Endodermal cell (in vitro differentiated cells): ENCODE measurements around the gene NRARP. TPM values are rescaled to one million over a fixed set of nuclear protein-coding genes. Genes with fewer than 3 reads are reported as not detected.
A peak's percentile ranks its signal among the peaks of the same experiment; 100 is the strongest.

Experiments
- DNase-seq: peaks from one replicate; pipeline ENCODE4 v3.0.0-alpha.2; 2017
- H3K27ac ChIP-seq: 2 replicates; pipeline ENCODE4 v1.5.1; 2013; ENCODE audit warnings: mild to moderate bottlenecking, low read depth, low read length, moderate library complexity
- H3K27me3 ChIP-seq: 2 replicates; pipeline ENCODE4 v1.6.1; 2013; ENCODE audit warnings: mild to moderate bottlenecking, low read length, moderate library complexity; ENCODE audit not compliant: insufficient read depth, control insufficient read depth, poor library complexity, severe bottlenecking
- H3K36me3 ChIP-seq: 2 replicates; pipeline ENCODE4 v1.7.0; 2013; ENCODE audit warnings: mild to moderate bottlenecking, low read length, moderate library complexity; ENCODE audit not compliant: control insufficient read depth, insufficient read depth
- H3K4me1 ChIP-seq: one replicate; pipeline ENCODE4 v1.7.0; 2013; ENCODE audit warnings: low read length; ENCODE audit not compliant: control insufficient read depth, insufficient read depth
- H3K4me3 ChIP-seq: 2 replicates; pipeline ENCODE4 v1.5.1; 2013; ENCODE audit warnings: mild to moderate bottlenecking, low read length, moderate library complexity
- H3K9ac ChIP-seq: 2 replicates; pipeline ENCODE4 v1.6.1; 2013; ENCODE audit warnings: mild to moderate bottlenecking, low read length, moderate library complexity; ENCODE audit not compliant: poor library complexity, severe bottlenecking; ENCODE audit errors: extremely low read depth
- H3K9me3 ChIP-seq: 2 replicates; pipeline ENCODE4 v1.6.1; 2013; ENCODE audit warnings: mild to moderate bottlenecking, low read length, moderate library complexity; ENCODE audit not compliant: control insufficient read depth
- H3K27ac Mint-ChIP-seq: 2 replicates; pipeline ENCODE4 v1.8.0; 2020; ENCODE audit warnings: mixed read lengths
- H3K27me3 Mint-ChIP-seq: 2 replicates; pipeline ENCODE4 v1.8.0; 2021; ENCODE audit warnings: mild to moderate bottlenecking, mixed read lengths; ENCODE audit not compliant: insufficient read depth
- H3K36me3 Mint-ChIP-seq: 2 replicates; pipeline ENCODE4 v1.8.0; 2020; ENCODE audit warnings: low read depth, mixed read lengths
- H3K4me1 Mint-ChIP-seq: 2 replicates; pipeline ENCODE4 v1.8.0; 2020; ENCODE audit warnings: mixed read lengths
- H3K4me3 Mint-ChIP-seq: 2 replicates; pipeline ENCODE4 v1.8.0; 2020; ENCODE audit warnings: mild to moderate bottlenecking, moderate library complexity, mixed read lengths
- H3K9me3 Mint-ChIP-seq: 2 replicates; pipeline ENCODE4 v1.8.0; 2020; ENCODE audit warnings: mild to moderate bottlenecking, mixed read lengths
- WGBS, 2 experiments: methylation state at CpG; one replicate each; pipeline versions ENCODE4 v1.1.5 to v1.1.7; 2013; ENCODE audit warnings: missing lambda C conversion rate in 2 of 2, mixed read lengths in 1 of 2; ENCODE audit not compliant: insufficient coverage in 1 of 2, insufficient read length in 1 of 2; 5-methylcytosine and 5-hydroxymethylcytosine counted together
- total RNA-seq, 2 donors: library from RNA; stranded (reverse); fragmentation: NEBNext Ultra II Directional in 1 of 2; extraction: Animal tissue kit (Norgen Biotek cat#: 25700) in 1 of 2; gene quantifications; 2 replicates in 1 of 2; 3 replicates in 1 of 2; pipeline ENCODE4 v1.2.1, GENCODE V29; 2021
- TF ChIP-seq, protein P1 (sequence below): fragments of 200-600 bp; sonication (generic); conservative IDR thresholded peaks from 2 replicates; pipeline ENCODE4 v1.5.0; 2021; ENCODE audit warnings: antibody characterized with exemption, mild to moderate bottlenecking

Gene NRARP
- total RNA-seq, 2 donors from 2014 or later = 12.1 to 12.9 TPM

GRCh38 chr9:137317021-137317717, 15.1 kb upstream of the NRARP start:
- no peaks in the 10 kb centered on the region for H3K36me3 ChIP-seq
- H3K36me3 Mint-ChIP-seq = no peaks in the 10 kb centered on the region
- peak; percentile 58 for DNase-seq
- no peaks in the 10 kb centered on the region for H3K9me3 ChIP-seq
- H3K4me1 ChIP-seq = peaks cover 5% of the 10 kb centered on the region
- H3K27me3 Mint-ChIP-seq = no peaks in the 10 kb centered on the region
- TF ChIP-seq, protein P1, sequence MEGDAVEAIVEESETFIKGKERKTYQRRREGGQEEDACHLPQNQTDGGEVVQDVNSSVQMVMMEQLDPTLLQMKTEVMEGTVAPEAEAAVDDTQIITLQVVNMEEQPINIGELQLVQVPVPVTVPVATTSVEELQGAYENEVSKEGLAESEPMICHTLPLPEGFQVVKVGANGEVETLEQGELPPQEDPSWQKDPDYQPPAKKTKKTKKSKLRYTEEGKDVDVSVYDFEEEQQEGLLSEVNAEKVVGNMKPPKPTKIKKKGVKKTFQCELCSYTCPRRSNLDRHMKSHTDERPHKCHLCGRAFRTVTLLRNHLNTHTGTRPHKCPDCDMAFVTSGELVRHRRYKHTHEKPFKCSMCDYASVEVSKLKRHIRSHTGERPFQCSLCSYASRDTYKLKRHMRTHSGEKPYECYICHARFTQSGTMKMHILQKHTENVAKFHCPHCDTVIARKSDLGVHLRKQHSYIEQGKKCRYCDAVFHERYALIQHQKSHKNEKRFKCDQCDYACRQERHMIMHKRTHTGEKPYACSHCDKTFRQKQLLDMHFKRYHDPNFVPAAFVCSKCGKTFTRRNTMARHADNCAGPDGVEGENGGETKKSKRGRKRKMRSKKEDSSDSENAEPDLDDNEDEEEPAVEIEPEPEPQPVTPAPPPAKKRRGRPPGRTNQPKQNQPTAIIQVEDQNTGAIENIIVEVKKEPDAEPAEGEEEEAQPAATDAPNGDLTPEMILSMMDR = no peak
- H3K4me1 Mint-ChIP-seq = peaks cover 2% of the 10 kb centered on the region
- H3K4me3 ChIP-seq = no peak overlapping the region
- H3K27me3 ChIP-seq = no peaks in the 10 kb centered on the region
- H3K9me3 Mint-ChIP-seq = peaks cover under 1% of the 10 kb centered on the region
- H3K27ac ChIP-seq = peak overlapping the region; percentile 17
- 89 to 95% methylated on average over 3 to 19 of the region's 19 CpGs for WGBS, 2 experiments
- H3K4me3 Mint-ChIP-seq = no peak overlapping the region
- no peak overlapping the region for H3K9ac ChIP-seq
- H3K27ac Mint-ChIP-seq = no peak overlapping the region

DNA sequence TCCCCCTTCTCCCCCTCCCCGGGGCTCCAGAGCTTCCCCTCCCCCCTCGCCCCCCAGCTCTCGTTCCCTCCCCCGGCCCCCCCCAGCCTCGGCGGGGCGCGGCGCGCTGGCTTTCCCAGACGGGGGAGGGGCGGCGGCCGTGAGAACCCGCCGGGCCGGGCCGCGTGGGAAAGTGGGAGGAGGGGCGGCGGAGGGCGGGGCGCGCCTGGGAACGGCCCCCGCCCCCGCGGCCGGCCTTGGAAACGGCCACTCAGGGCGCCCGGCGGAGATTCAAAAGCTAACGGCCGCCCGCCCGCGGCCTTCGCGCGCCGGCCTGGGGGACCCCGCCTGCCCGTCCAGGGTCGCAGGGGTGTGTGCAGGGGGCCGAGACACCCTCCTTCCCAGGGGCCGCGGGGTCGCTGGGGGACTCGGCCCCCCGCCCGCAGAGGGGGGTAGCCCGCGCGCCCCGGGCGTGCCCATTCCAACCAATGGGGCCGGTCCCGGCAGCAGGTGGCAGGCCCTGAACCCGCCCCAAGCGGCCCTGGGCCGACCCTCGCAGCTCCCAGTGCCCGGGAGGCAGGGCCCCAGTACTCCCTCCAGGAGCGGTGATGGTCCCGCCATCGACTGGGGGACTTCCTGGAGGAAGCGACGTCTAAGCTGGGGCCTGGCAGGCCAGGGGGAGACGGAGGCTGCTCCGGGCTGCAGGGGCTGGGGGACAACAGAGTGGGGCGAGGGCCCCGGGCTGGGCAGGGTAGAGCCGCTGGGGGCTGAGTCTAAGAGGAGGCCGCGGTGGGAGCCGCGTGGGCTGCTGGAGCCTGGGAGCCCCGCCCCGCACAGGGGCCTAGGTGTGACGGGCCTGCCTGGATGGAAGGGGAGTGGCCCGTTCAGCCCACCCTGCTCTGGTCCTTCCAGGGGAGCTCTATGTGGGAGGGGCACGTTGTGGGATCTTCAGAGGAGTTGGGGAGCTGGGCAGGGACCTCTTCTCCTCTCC, 14.2 kb upstream of the NRARP start:
- TF ChIP-seq, protein P1 = no peak
- H3K4me1 ChIP-seq = peaks cover 5% of the 10 kb centered on the region
- no peak overlapping the region for H3K9ac ChIP-seq
- H3K9me3 ChIP-seq = no peaks in the 10 kb centered on the region
- Mint-ChIP-seq H3K27me3 (no peaks in the 10 kb centered on the region), H3K4me1 (peaks cover 2% of the 10 kb centered on the region), H3K27ac (no peak overlapping the region), H3K36me3 (no peaks in the 10 kb centered on the region), H3K9me3 (no peaks in the 10 kb centered on the region), H3K4me3 (no peak overlapping the region)
- peak overlapping the region; percentile 90 for H3K27ac ChIP-seq
- H3K36me3 ChIP-seq = no peaks in the 10 kb centered on the region
- DNase-seq = peak; percentile 88
- H3K27me3 ChIP-seq = no peaks in the 10 kb centered on the region
- 6 to 25% methylated on average over 9 to 79 of the region's 83 CpGs for WGBS, 2 experiments
- no peak overlapping the region for H3K4me3 ChIP-seq

GRCh38 chr9:137315581-137316011, 13.5 kb upstream of the NRARP start:
- WGBS, 2 experiments = 56 to 71% methylated on average over 8 to 15 of the region's 18 CpGs
- Histone ChIP-seq H3K9ac (no peak overlapping the region), H3K4me3 (no peak overlapping the region), H3K9me3 (no peaks in the 10 kb centered on the region), H3K4me1 (peaks cover 5% of the 10 kb centered on the region), H3K27ac (peak overlapping the region; percentile 90), H3K27me3 (no peaks in the 10 kb centered on the region), H3K36me3 (no peaks in the 10 kb centered on the region)
- Mint-ChIP-seq H3K27ac (no peak overlapping the region), H3K9me3 (no peaks in the 10 kb centered on the region), H3K4me1 (peaks cover under 1% of the 10 kb centered on the region), H3K36me3 (no peaks in the 10 kb centered on the region), H3K27me3 (no peaks in the 10 kb centered on the region), H3K4me3 (no peak overlapping the region)
- TF ChIP-seq, protein P1 = no peak
- no peak for DNase-seq
